MM.1S (cell line): ENCODE data around the gene PACRG.

ENCODE experiments used
- DNase-seq: peaks from one replicate; pipeline ENCODE4 v3.0.0-alpha.2; 2015
- H2AFZ ChIP-seq: fragments of 300-600 bp; sonication (generic); 2 replicates; pipeline ENCODE4 v1.6.0; 2016; ENCODE audit warnings: antibody characterized with exemption, low read length
- H3F3A ChIP-seq: fragments of 300-600 bp; sonication (generic); 2 replicates; pipeline ENCODE4 v1.6.1; 2016; ENCODE audit warnings: mild to moderate bottlenecking, antibody characterized with exemption, low read length, moderate library complexity, mixed read lengths; ENCODE audit not compliant: insufficient read depth
- H3K27ac ChIP-seq: fragments of 300-600 bp; sonication (generic); 2 replicates; pipeline ENCODE4 v1.5.1; 2016; ENCODE audit warnings: mild to moderate bottlenecking, low read length
- H3K27me3 ChIP-seq: fragments of 300-600 bp; sonication (generic); replicated peaks from 2 replicates; pipeline ENCODE4 v1.6.0; 2016; ENCODE audit warnings: low read length; ENCODE audit not compliant: insufficient read depth
- H3K36me3 ChIP-seq: fragments of 300-600 bp; sonication (generic); replicated peaks from 2 replicates; pipeline ENCODE4 v1.6.1; 2016; ENCODE audit warnings: mild to moderate bottlenecking, low read length, mixed read lengths; ENCODE audit not compliant: insufficient read depth
- H3K4me1 ChIP-seq: fragments of 300-600 bp; sonication (generic); 2 replicates; pipeline ENCODE4 v1.6.1; 2016; ENCODE audit warnings: low read length, mixed read lengths
- H3K4me2 ChIP-seq: fragments of 300-600 bp; sonication (generic); 2 replicates; pipeline ENCODE4 v1.6.0; 2016; ENCODE audit warnings: low read depth, low read length
- H3K4me3 ChIP-seq: fragments of 300-600 bp; sonication (generic); 2 replicates; pipeline ENCODE4 v1.5.1; 2016; ENCODE audit warnings: low read length, mixed read lengths
- H3K79me2 ChIP-seq: fragments of 300-600 bp; sonication (generic); 2 replicates; pipeline ENCODE4 v1.6.1; 2016; ENCODE audit warnings: mixed run types, low read length, mixed read lengths
- H3K9ac ChIP-seq: fragments of 300-600 bp; sonication (generic); 2 replicates; pipeline ENCODE4 v1.6.1; 2016; ENCODE audit warnings: low read length, mixed read lengths
- H3K9me2 ChIP-seq: fragments of 300-600 bp; sonication (generic); replicated peaks from 2 replicates; pipeline ENCODE4 v1.6.1; 2016; ENCODE audit warnings: mild to moderate bottlenecking, low read length, mixed read lengths; ENCODE audit not compliant: insufficient read depth
- H3K9me3 ChIP-seq: fragments of 300-600 bp; sonication (generic); replicated peaks from 2 replicates; pipeline ENCODE4 v1.6.1; 2016; ENCODE audit warnings: mild to moderate bottlenecking, low read length, mixed read lengths; ENCODE audit not compliant: insufficient read depth
- H4K20me1 ChIP-seq: fragments of 300-600 bp; sonication (generic); 2 replicates; pipeline ENCODE4 v1.6.1; 2016; ENCODE audit warnings: mild to moderate bottlenecking, low read length, moderate library complexity, mixed read lengths; ENCODE audit not compliant: insufficient read depth
- CTCF ChIP-seq: fragments of 300-600 bp; sonication (generic); IDR thresholded peaks from 2 replicates; pipeline ENCODE4 v1.5.1; 2016; ENCODE audit warnings: antibody characterized with exemption, low read length, mixed read lengths
- EZH2 ChIP-seq: fragments of 300-600 bp; sonication (generic); optimal IDR thresholded peaks from 2 replicates; pipeline ENCODE3; 2017; ENCODE audit warnings: low read depth, mild to moderate bottlenecking, antibody characterized with exemption, low read length, mixed read lengths
- EZH2phosphoT487 ChIP-seq: fragments of 300-600 bp; sonication (generic); IDR thresholded peaks from 2 replicates; pipeline ENCODE4 v1.6.1; 2018; ENCODE audit warnings: antibody characterized with exemption, low read length

PACRG gene

GRCh38 chr6:162711376-162711775 lies 16.4 kb upstream of the PACRG start:
- H3K9me3 ChIP-seq = no peaks in the 10 kb centered on the region
- no peak for DNase-seq
- H3K9me2 ChIP-seq = no peaks in the 10 kb centered on the region
- H3K4me1 ChIP-seq = no peaks in the 10 kb centered on the region
- H3K27me3 ChIP-seq = no peaks in the 10 kb centered on the region
- H3K4me2 ChIP-seq = no peak overlapping the region
- H3F3A ChIP-seq = no peaks in the 10 kb centered on the region
- H2AFZ ChIP-seq = no peak overlapping the region
- no peaks in the 10 kb centered on the region for H4K20me1 ChIP-seq
- no peaks in the 10 kb centered on the region for H3K36me3 ChIP-seq
- no peak overlapping the region for H3K9ac ChIP-seq
- H3K27ac ChIP-seq = no peak overlapping the region
- TF ChIP-seq EZH2 (no peak), CTCF (no peak), EZH2phosphoT487 (no peak)
- H3K79me2 ChIP-seq = no peaks in the 10 kb centered on the region
- no peak overlapping the region for H3K4me3 ChIP-seq

DNA sequence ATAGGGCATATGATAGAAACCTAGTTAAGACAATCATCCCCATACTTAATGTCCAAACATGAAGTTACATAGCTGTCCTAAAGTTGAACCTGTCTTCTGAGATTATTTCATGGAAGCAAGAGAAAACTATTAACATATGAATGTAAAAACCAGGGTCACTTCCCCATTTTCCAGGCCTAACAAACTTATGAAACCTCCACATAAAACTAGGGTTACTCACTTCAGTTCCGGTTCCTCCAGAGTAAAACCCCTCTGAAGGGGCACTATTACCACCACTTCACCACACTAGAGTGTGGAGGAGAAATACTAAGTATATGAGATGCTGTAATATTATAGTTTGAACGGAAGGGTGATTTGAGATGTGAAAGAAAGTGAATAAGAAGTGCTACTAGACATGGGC lies 15.1 kb upstream of the PACRG start:
- no peak overlapping the region for H3K9ac ChIP-seq
- H3K9me3 ChIP-seq = no peaks in the 10 kb centered on the region
- no peaks in the 10 kb centered on the region for H3K4me1 ChIP-seq
- H2AFZ ChIP-seq = no peak overlapping the region
- H3K4me2 ChIP-seq = no peak overlapping the region
- no peaks in the 10 kb centered on the region for H3K9me2 ChIP-seq
- H3K4me3 ChIP-seq = no peak overlapping the region
- no peak overlapping the region for H3K27ac ChIP-seq
- DNase-seq = no peak
- H3F3A ChIP-seq = no peaks in the 10 kb centered on the region
- H3K79me2 ChIP-seq = no peaks in the 10 kb centered on the region
- H3K36me3 ChIP-seq = no peaks in the 10 kb centered on the region
- no peaks in the 10 kb centered on the region for H3K27me3 ChIP-seq
- no peaks in the 10 kb centered on the region for H4K20me1 ChIP-seq
- TF ChIP-seq EZH2 (no peak), EZH2phosphoT487 (no peak), CTCF (no peak)

- H3K9me3 ChIP-seq = no peaks in the 10 kb centered on the region
- H3K9me2 ChIP-seq = no peaks in the 10 kb centered on the region
- H3K9ac ChIP-seq = no peak overlapping the region
- H3K4me3 ChIP-seq = no peak overlapping the region
- no peaks in the 10 kb centered on the region for H3F3A ChIP-seq
- DNase-seq = no peak
- no peaks in the 10 kb centered on the region for H3K27me3 ChIP-seq
- no peaks in the 10 kb centered on the region for H3K36me3 ChIP-seq
- H3K27ac ChIP-seq = no peak overlapping the region
- H3K4me1 ChIP-seq = no peaks in the 10 kb centered on the region
- no peak for TF ChIP-seq EZH2phosphoT487
- TF ChIP-seq EZH2 = no peak
- TF ChIP-seq CTCF = no peak
- no peaks in the 10 kb centered on the region for H4K20me1 ChIP-seq
- no peak overlapping the region for H2AFZ ChIP-seq
- H3K4me2 ChIP-seq = no peak overlapping the region
- no peaks in the 10 kb centered on the region for H3K79me2 ChIP-seq
Observed at GRCh38 chr6:162713974-162714780, 13.6 kb upstream of the PACRG start.
